Stimulated activated CD4-positive, alpha-beta T cell treated with anti-CD3 and anti-CD28 coated beads, Interleukin-15, amount 100 ng/mL, for 1 hour (primary cell): ENCODE measurements around the gene WDR35.

ENCODE experiments used
- DNase-seq, 2 donors: peaks; one replicate each; pipeline ENCODE4 v3.0.0-alpha.2; 2020; ENCODE audit warnings: low read depth in 1 of 2, low spot score in 1 of 2

The WDR35 gene

GRCh38 chr2:20011276-20012031 lies 21.5 kb upstream of the WDR35 start:
- DNase-seq: no peak

GRCh38 chr2:20008703-20009102 lies 18.8 kb upstream of the WDR35 start:
- DNase-seq: no peak

- no peak for DNase-seq
Observed at GRCh38 chr2:20005891-20006470, 16.1 kb upstream of the WDR35 start.

DNA sequence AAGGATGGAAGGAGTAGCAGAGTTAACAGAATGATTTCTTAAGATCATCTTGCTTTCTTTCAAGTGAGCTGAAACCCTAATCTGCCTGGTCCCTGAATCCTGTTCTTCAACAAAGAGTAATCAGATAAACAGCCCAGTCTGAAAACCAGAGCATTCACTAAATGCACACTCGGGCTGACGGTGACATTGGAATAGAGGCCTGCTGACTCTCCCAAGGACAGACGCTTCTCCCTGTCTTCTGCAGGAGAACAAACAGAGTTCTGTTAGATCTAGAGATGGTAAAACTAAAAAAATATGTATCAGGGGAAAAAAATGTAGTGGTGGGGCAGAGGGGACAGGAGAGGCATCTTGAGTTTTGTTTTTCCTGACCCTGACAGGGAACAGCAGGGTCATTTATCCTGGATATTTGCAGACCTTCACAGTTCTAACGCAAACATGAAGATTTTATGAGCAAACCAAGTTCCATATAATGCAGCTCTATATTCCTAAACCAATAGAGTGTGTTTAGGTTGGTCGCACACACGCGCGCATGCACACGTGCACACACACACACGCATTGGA lies 15.2 kb upstream of the WDR35 start:
- DNase-seq: no peak

DNA sequence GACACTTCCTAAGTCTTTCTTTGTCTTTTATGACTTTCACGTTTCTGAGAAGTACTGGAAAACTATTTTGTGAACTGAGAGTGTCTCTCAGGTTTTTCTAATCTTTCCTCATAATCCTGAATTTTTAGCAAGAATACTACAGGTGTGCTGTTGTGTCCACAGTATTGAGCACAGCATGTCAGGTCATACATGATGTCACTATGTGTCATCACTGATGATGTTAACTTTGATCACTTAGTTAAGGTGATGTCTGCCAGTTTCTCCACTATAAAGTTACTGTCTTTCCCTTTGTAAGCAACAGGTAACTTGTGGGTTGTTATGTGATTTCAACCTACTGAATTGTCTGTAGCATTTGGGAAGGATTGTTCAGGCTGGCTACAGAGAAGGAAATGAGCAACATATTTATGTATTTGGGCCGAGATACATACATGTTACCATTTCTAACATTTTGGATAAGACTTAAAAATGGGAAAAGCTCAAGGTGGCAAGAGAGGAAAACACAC lies 11.5 kb upstream of the WDR35 start:
- DNase-seq: no peak

GRCh38 chr2:19993731-19994130 lies 3.8 kb upstream of the WDR35 start:
- no peak for DNase-seq

DNA sequence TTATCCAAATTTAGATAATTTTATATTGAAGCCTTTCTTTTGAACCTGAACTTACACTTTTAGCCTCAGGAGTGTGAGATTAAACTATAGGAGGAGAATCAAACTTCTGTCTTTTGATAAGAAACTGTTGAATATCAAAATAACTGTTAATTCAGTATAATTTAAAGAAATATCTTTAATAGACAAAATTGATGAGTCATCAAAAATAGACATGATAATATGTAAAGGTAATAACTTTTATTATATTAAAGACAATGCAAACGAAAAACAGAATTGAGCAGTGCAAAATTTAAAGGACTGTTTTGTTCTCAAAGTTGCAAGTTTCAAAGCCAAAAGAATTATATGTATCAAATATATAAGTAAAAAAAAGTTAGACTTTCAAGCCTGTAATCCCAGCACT lies 2.0 kb upstream of the WDR35 start:
- DNase-seq: no peak

- DNase-seq: no peak
Observed at GRCh38 chr2:19990416-19990728, 467 bp upstream of the WDR35 start.

DNA sequence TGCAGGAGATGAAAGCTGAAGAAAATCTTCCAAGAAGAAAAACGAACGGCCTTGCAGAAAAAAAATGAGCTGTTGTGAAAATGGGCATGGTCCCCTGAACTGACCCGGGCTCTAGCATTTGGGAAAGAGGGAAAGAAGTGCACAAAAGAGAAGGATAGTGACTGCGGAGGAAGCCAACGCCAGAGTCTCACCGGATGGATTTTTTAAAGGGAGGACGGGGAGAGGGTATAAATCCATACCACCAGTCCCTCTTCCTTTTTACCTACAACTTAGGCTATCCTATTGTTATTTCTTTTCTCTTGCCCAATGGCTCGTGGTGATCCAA lies 601 bp downstream of the WDR35 start:
- no peak for DNase-seq

DNA sequence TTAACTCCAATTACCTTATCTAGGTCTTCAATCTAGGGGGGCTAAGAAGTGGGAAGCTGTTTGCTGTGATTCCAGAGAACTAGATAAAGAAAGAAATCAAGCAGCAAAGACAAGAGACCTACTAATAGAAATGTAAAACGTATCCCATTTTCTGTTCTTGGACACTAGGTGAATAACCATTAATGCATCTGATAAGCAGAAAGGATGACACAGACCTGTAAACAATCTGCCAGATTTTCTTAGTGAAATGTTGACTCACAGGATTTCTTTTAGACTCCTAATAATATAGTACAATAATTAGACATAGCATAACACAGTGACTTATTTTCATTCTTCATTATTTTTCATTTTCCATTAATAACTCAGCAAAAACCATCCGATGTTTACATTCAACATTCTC lies 1.3 kb downstream of the WDR35 start:
- DNase-seq: no peak

DNA sequence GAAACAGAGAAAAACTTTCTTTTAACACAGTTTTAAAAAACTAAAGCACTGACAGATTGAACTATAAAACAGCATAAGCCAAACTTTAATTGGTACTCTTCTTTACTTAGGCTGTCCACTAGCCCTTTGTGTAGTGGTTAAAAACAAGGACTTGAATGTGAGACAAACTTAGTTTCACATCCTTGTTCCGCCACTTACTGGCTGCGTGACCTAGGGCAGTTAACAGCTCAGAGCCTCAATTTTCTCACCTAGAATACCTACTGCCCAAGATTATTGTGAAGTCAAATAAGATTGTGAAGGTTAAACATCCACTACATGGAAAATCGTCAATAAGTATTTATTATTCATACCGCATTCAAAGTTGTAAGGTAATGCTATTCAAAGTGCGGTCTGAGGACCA lies 2.0 kb downstream of the WDR35 start:
- no peak for DNase-seq

GRCh38 chr2:19982268-19982667 lies 7.6 kb downstream of the WDR35 start:
- no peak for DNase-seq

DNA sequence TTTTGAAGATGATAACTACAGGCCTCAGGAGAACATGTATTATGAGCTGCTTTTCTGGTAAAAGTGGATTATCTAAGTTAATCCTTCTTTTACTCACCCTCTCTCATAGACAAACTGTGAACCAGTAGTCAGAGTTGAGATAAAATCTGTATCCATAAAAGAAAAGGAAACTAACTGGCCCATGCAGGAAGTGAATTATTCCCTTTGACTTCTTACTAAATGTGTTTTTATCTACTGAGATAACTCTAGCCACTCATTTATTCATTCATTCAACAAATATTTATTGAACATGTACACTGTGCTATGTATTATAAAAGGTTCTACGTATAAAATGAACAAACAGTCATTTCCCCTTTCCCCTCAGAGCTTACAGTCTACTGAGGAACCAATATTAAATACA lies 10.0 kb downstream of the WDR35 start:
- DNase-seq: no peak

GRCh38 chr2:19973466-19973865 lies 16.4 kb downstream of the WDR35 start:
- no peak for DNase-seq

DNA sequence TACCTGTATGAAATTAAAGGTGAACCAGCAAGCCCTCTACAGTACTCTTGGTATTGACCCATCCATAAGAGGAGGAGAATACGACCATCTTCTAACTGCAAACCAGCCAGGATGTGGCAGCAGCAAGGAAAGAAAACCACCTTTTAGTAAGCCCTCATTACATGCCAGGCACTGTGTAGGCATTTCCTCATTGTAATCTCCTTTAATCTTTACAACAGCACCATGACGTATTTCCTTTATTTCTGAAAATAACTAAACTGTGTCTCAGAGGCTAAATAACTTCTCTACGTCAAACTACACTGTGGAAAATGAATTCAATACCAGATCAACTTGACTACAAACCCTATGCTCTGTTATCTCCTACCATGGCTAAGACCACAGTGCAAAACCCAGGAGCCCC lies 18.2 kb downstream of the WDR35 start:
- no peak for DNase-seq

GRCh38 chr2:19963386-19963785 lies 26.5 kb downstream of the WDR35 start:
- DNase-seq: no peak

DNA sequence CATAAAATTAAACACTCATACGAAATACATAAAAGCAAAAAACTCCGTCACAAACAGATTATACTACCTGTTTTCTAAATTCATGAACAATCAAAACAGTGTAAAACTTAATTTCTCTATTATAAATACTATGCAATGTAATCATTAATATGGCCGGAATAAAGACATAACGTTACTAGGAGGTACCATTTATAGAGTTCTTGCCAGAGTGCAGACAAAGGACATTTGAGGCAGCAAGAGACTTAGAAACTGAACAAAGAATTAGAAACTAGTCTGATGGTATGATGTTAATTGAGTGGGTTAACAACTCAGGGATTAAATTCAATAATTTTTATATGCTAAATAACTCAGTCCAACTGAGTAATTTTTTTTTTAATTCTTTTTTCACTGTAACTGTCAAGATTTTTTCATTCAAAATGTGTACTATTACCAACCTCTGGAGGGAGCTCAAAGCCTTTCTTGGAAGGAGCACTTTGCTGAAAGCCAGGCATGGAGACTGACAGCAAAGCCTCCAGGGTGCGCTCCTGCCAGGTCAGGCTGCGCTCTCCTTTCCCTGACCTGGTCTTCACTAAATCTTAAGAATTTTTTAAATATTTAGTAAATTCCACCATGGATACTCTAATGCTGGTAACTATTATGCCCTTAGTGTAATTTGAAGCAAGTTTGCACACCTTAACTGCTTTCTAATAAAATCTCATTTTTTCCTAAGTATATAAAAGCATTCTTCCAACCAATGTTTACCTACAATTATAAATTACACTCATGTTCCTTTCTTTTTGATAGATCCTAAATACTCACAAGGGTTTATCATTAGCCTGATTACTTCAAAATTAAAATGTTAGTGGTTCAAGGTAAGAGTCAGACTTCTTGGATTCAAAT lies 34.1 kb downstream of the WDR35 start:
- peak in 1 of 2 donors; percentile 2 for DNase-seq

DNA sequence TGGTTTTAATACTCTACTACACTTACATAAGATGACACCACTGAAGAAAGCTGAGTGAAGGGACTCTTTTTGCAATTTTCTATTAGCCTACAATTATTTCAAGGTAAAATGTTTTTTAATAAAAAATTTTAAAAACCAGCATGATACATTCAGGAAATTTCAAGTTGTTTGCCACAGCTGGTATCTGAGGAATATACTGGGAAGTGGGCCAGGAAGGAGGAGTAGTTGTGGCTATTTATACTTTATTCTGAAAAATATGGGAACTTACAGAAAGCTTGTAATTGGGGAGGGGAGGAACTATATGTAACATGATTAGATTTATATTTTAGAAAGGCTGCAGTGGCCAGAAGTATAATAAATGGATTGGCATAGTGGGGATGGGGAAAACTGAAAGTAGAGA lies 40.8 kb downstream of the WDR35 start:
- DNase-seq: no peak

- no peak for DNase-seq
Observed at GRCh38 chr2:19947184-19947940, 42.5 kb downstream of the WDR35 start.

DNA sequence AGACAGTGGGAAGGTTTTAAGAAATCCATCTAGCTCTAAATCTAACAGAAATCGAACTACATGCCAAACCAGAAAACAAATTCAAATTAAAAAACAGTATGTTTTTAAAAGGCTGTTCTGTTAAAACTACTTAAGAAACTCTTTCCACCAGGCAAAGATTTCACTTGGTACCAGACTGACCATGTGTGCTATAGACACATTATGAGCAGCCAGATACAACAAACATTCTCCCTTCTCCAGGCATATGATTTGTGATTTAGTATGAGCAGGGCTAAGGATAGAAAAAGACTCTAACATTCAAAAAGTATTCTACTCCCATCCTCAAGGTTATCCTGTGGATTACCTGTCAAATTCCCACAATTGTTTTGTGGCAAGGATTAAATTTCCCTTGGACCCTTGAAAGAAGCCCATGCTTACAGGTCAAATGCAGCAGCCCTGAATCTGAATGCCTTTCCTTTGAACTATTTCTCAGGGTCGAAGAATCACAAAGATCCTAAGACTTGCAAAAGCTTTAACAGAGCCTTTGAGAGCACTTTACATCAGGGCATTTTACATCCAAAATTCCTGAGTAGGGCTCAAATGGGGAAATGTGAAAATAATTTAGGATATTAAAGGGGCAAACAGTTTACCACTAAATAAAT lies 45.6 kb downstream of the WDR35 start:
- no peak for DNase-seq

DNA sequence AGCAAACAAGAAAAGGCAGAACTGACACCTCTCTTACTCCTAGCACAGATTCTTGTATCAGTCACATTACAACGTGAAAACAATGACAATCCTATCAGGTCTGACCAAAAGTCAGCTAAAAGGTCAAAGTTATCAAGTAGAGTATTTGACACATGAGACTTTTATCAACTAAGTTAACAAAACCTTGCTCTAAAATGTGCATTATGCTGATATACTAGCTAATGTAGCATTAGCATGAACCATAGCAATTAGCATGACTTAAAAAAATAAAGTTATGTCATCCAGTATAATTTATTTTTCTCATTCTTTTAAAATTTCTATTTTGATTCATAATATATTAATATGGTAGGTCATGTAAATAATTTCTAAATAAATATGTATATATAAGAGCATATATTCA lies 46.7 kb downstream of the WDR35 start:
- no peak for DNase-seq
